GM21529 (cell line): ENCODE measurements around the gene ATP8B3.
A peak's percentile ranks its signal among the peaks of the same experiment; 100 is the strongest.

Experiments
- ATAC-seq: cut with Tn5 transposase; IDR thresholded peaks from one replicate; pipeline ENCODE4 v1.9.1; 2021; ENCODE audit not compliant: unreplicated experiment

The ATP8B3 gene

GRCh38 chr19:1851654-1852580 is 39.8 kb upstream of the ATP8B3 start:
- no peak for ATAC-seq

GRCh38 chr19:1850809-1851653 is 39.0 kb upstream of the ATP8B3 start:
- ATAC-seq: no peak

GRCh38 chr19:1849886-1850398 is 37.9 kb upstream of the ATP8B3 start:
- no peak for ATAC-seq

GRCh38 chr19:1849132-1849474 is 37.0 kb upstream of the ATP8B3 start:
- ATAC-seq: no peak

GRCh38 chr19:1848399-1849131 is 36.5 kb upstream of the ATP8B3 start, which contains the start of gene REXO1:
Gene REXO1, minus strand, starts transcription at chr19:1848483. Its CDS starts 125 bp downstream, at chr19:1848358.
- ATAC-seq: peak; percentile 56

GRCh38 chr19:1847684-1848398 is 35.8 kb upstream of the ATP8B3 start:
- ATAC-seq: peak; percentile 16

GRCh38 chr19:1847348-1847683 is 35.2 kb upstream of the ATP8B3 start:
- no peak for ATAC-seq

GRCh38 chr19:1846517-1847204 is 34.6 kb upstream of the ATP8B3 start:
- no peak for ATAC-seq

GRCh38 chr19:1845642-1846041 is 33.6 kb upstream of the ATP8B3 start:
- ATAC-seq: no peak

- no peak for ATAC-seq
Measured at GRCh38 chr19:1845125-1845515, 33.0 kb upstream of the ATP8B3 start.

GRCh38 chr19:1844513-1845124 is 32.5 kb upstream of the ATP8B3 start:
- ATAC-seq: no peak

GRCh38 chr19:1843646-1844394 is 31.7 kb upstream of the ATP8B3 start:
- no peak for ATAC-seq

- no peak for ATAC-seq
Measured at GRCh38 chr19:1843116-1843515, 31.0 kb upstream of the ATP8B3 start.

GRCh38 chr19:1841209-1841924 is 29.3 kb upstream of the ATP8B3 start:
- no peak for ATAC-seq

GRCh38 chr19:1840541-1841115 is 28.6 kb upstream of the ATP8B3 start:
- ATAC-seq: no peak

GRCh38 chr19:1839658-1840540 is 27.8 kb upstream of the ATP8B3 start:
- no peak for ATAC-seq

GRCh38 chr19:1837625-1838105 is 25.6 kb upstream of the ATP8B3 start:
- ATAC-seq: no peak
